Central memory CD8-positive, alpha-beta T cell (primary cell): ENCODE data around the gene ANGEL1.
A peak's percentile ranks its signal among the peaks of the same experiment; 100 is the strongest.

Experiments used
- ATAC-seq: fragments of 150-1000 bp; cut with Tn5 transposase; replicated peaks from 2 replicates; pipeline ENCODE4 v1.10.0; 2022; ENCODE audit warnings: mild to moderate bottlenecking, moderate FRiP score, moderate number of reproducible peaks; ENCODE audit not compliant: poor library complexity, severe bottlenecking; ENCODE audit errors: extremely low read depth
- DNase-seq, 2 donors: peaks; one replicate each; pipeline ENCODE4 v3.0.0; 2021; ENCODE audit warnings: low spot score in 2 of 2
- H3K27ac Mint-ChIP-seq: one replicate; pipeline ENCODE4 v1.8.0; 2022; ENCODE audit warnings: low read depth, mild to moderate bottlenecking, moderate library complexity, mixed read lengths
- H3K27me3 Mint-ChIP-seq: one replicate; pipeline ENCODE4 v1.8.0; 2022; ENCODE audit warnings: mixed read lengths
- H3K36me3 Mint-ChIP-seq: one replicate; pipeline ENCODE4 v1.8.0; 2022; ENCODE audit warnings: mild to moderate bottlenecking, moderate library complexity, mixed read lengths; ENCODE audit not compliant: insufficient read depth
- H3K4me1 Mint-ChIP-seq: one replicate; pipeline ENCODE4 v1.8.0; 2022; ENCODE audit warnings: mixed read lengths
- H3K4me3 Mint-ChIP-seq: one replicate; pipeline ENCODE4 v1.8.0; 2022; ENCODE audit warnings: mild to moderate bottlenecking, moderate library complexity, mixed read lengths
- H3K9me3 Mint-ChIP-seq: one replicate; pipeline ENCODE4 v1.8.0; 2022; ENCODE audit warnings: mixed read lengths

ANGEL1 gene

DNA sequence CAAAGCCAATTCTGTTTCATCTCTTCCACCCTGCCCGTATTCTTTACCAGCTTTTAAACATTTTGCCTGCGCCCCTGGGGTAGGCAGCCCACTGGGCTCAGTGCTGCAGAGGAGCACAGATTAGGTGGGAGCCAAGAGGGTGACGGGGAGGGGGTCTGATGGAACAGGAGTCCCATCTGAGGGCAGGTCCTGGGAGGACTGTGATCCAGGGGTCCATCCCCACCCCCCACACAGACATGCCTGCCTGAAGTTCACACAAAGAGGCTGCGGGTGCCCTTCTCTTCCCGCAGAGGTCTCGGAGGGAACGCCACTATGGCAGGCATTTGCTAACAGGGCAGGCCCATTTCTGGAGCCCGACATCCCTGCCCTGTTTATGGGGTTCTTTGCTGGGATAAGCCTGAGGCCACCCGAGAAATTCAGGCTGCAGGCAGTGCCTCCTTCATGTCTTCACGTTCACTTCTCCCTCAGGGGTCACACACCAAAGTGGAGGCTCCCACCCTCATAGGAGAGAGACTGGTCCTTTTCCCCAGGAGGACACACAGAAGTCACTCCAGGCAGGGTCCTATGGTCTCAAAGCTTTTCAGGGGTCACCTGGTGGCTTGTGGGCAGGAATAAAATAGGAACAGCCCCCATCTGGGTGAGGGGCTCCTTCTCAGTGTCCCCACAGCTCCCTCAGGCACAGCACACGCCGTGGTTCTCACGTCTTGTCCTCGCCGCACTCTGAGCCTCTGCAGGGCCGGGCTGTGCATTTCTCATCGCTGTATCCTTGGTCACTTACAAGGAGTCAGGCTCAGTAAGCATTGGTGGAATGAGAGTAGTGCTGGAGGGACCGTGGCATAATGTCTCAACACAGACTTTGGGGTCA is 38.5 kb downstream of the ANGEL1 start:
- Mint-ChIP-seq H3K4me1 (peaks cover 5% of the 10 kb centered on the region), H3K4me3 (no peak overlapping the region), H3K36me3 (peaks cover 2% of the 10 kb centered on the region), H3K9me3 (no peaks in the 10 kb centered on the region), H3K27me3 (peaks cover 40% of the 10 kb centered on the region), H3K27ac (no peak overlapping the region)
- DNase-seq (no peak), ATAC-seq (no peak)

DNA sequence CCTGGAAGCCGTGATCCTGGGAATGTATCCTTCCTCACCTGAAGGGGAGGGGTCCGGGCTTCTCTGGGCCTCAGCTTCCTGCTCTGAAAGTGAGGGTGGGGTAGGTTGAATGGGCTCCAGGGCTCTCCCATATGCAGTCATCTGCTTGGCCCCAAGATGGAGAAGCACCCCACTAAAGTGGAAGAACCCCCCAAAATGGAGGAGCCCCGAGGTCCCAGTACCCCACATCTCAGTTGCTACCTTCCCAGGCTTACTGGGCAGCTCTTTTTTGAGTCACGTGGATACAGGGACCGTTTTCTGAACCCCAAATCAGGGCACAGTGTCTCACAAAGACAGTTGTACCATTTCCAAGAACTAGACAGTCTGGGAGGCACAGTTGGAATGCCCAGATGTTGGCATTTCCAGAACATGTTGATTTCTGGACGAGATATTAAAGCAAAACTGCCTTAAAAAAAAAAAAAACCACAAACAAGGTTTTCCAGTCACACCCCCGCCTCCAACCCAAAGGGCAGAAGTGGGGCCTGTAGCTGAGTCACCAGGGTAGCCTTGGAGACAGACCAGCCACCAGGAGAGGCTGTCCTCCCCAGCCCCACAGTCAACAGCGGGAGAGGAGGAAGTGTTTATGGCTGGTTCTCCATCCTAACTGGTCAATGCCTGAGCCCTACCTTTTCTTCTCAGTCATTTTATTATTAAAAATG is 39.3 kb downstream of the ANGEL1 start:
- DNase-seq (no peak), ATAC-seq (no peak)

GRCh38 chr14:76772300-76773187 is 40.1 kb downstream of the ANGEL1 start:
- no peak overlapping the region for H3K4me3 Mint-ChIP-seq
- ATAC-seq (no peak), DNase-seq (no peak)
- H3K27me3 Mint-ChIP-seq, result peaks cover 40% of the 10 kb centered on the region
- no peak overlapping the region for H3K27ac Mint-ChIP-seq
- H3K9me3 Mint-ChIP-seq, result no peaks in the 10 kb centered on the region
- peaks cover 5% of the 10 kb centered on the region for H3K4me1 Mint-ChIP-seq
- peaks cover 2% of the 10 kb centered on the region for H3K36me3 Mint-ChIP-seq

More for the DNA sequence above, 39.3 kb downstream of the ANGEL1 start:
- peaks cover 5% of the 10 kb centered on the region for H3K4me1 Mint-ChIP-seq
- no peak overlapping the region for H3K27ac Mint-ChIP-seq
- peaks cover 40% of the 10 kb centered on the region for H3K27me3 Mint-ChIP-seq
- H3K36me3 Mint-ChIP-seq, result peaks cover 2% of the 10 kb centered on the region
- no peaks in the 10 kb centered on the region for H3K9me3 Mint-ChIP-seq
- H3K4me3 Mint-ChIP-seq, result no peak overlapping the region

- Mint-ChIP-seq H3K9me3 (no peaks in the 10 kb centered on the region), H3K27ac (no peak overlapping the region), H3K4me3 (no peak overlapping the region), H3K27me3 (peaks cover 40% of the 10 kb centered on the region), H3K36me3 (peaks cover 2% of the 10 kb centered on the region), H3K4me1 (peaks cover 5% of the 10 kb centered on the region)
- no peak for ATAC-seq
- no peak for DNase-seq
These were observed 41.2 kb downstream of the ANGEL1 start for GRCh38 chr14:76771437-76771980.

GRCh38 chr14:76770521-76771436 is 41.9 kb downstream of the ANGEL1 start:
- DNase-seq (no peak), ATAC-seq (no peak)
- no peak overlapping the region for H3K27ac Mint-ChIP-seq
- H3K4me1 Mint-ChIP-seq, result peaks cover 5% of the 10 kb centered on the region
- no peak overlapping the region for H3K4me3 Mint-ChIP-seq
- no peaks in the 10 kb centered on the region for H3K9me3 Mint-ChIP-seq
- peaks cover under 1% of the 10 kb centered on the region for H3K36me3 Mint-ChIP-seq
- peaks cover 44% of the 10 kb centered on the region for H3K27me3 Mint-ChIP-seq

DNA sequence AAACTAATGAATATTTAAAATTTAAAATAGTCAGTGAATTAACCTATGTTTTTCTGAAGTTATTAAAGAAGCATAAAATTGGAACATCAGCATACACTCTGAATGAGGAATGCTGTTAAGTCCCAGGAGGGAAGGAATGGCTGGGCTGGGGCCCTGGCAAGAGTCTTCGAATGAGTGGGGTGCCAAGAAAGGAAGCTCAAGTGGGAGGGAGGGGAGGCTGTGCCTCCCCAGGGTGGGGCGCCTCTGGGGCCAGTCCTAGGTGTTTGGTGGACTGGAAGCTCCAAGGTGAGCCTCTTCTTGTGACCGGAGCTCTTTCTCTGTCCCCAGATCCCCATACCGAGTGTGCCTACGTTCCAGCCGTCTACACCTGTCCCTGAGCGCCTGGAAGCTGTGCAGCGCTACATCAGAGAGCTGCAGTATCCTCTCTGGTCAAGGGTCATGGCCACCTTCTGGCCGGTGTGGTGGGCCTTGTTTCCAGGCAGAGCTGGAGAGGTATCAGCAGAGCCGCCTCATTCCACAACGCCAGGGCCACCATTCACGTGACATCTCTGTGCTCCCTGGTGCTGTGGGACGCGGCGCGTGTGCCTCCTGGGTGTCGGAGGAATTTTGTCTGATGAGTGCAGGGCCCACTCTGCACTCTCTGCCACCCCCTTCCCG is 42.9 kb downstream of the ANGEL1 start:
- H3K4me3 Mint-ChIP-seq, result no peak overlapping the region
- H3K9me3 Mint-ChIP-seq, result no peaks in the 10 kb centered on the region
- H3K27ac Mint-ChIP-seq, result no peak overlapping the region
- H3K27me3 Mint-ChIP-seq, result peaks cover 47% of the 10 kb centered on the region
- no peaks in the 10 kb centered on the region for H3K36me3 Mint-ChIP-seq
- no peak for ATAC-seq
- no peak for DNase-seq
- no peaks in the 10 kb centered on the region for H3K4me1 Mint-ChIP-seq

- ATAC-seq (no peak), DNase-seq (no peak)
- Mint-ChIP-seq H3K4me3 (no peak overlapping the region), H3K27me3 (peaks cover 54% of the 10 kb centered on the region), H3K4me1 (no peaks in the 10 kb centered on the region), H3K9me3 (no peaks in the 10 kb centered on the region), H3K36me3 (no peaks in the 10 kb centered on the region), H3K27ac (peak overlapping the region; percentile 44)
These were observed 43.8 kb downstream of the ANGEL1 start for GRCh38 chr14:76768671-76769500.

DNA sequence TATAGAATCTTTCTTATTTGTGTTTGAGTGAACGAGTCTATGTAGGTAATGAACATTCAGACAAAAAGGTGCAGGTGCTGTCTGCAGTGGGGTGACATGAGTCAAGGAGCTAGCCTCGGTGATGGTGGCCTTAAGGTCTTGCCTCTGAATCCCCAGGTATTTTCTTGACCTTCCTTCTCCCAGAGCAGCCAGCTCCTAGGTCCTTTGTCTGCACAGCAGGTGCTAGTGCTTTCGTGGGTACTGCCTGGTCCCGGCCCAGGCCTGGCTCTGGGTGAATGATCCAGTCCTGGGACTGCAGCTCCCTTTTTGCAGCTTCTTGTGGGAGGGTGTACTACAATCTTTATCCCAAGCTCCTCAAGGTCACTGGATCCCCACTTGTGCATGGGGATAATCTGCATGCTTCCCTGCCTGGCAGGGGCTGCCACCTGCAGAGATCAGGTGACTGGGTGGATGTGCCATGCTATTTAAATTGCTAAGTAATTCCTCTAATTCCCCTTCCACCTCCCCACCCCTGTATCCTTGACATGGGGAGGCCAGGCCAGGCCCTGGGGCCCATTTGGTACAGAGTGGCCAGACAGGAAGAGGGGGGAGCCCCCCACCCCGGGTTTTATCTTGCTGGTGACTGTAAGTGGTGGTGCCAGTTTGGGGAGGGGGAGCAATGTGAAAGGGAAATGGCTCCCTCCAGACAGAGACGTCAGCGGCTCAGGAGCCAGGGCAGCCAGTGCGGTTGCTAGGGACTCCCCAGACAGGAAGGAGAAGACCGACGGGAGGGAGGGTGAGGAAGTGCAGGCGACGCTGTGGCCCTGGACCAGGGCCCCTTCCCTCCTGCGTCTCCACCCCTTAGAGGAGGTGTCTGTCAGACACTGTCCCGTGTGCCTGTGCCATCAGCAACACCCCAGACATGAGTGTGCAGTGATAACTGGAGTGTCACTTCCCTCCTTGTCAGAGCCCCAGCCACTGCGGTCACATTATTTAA is 44.7 kb downstream of the ANGEL1 start:
- peaks cover 63% of the 10 kb centered on the region for H3K27me3 Mint-ChIP-seq
- no peaks in the 10 kb centered on the region for H3K4me1 Mint-ChIP-seq
- peak; percentile 30 to 49 for DNase-seq
- H3K36me3 Mint-ChIP-seq, result no peaks in the 10 kb centered on the region
- H3K9me3 Mint-ChIP-seq, result no peaks in the 10 kb centered on the region
- peak; percentile 83 for ATAC-seq
- peak overlapping the region; percentile 44 for H3K27ac Mint-ChIP-seq
- H3K4me3 Mint-ChIP-seq, result no peak overlapping the region

DNA sequence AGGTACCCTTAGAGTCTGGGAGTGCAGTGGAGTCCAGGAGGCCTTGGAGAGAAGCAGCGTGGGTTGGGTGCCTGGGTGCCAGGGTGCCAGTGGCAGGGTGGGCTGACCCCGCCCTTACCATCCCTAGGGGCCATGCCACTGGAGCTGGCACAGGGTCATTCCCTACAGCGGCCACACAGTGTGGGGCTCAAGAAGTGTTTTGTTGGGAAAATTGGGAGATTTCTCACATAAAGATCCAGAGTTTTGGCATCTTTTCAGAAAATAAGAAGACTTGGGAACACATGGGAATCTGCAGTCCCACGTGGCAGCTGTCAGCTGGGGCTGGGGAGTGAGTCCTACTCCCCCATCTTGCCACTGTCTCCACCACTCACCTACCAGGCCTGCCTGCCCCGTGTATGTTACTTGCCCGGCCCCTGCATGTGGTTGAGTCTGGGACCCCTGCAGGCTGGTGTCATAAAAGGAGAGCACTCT is 47.2 kb downstream of the ANGEL1 start:
- Mint-ChIP-seq H3K27me3 (peaks cover 56% of the 10 kb centered on the region), H3K36me3 (no peaks in the 10 kb centered on the region), H3K27ac (no peak overlapping the region), H3K9me3 (no peaks in the 10 kb centered on the region), H3K4me3 (no peak overlapping the region), H3K4me1 (peaks cover 7% of the 10 kb centered on the region)
- no peak for DNase-seq
- no peak for ATAC-seq
